Testis (tissue), 3 donors: ENCODE results near the gene HERPUD2. TPM values are rescaled to one million over a fixed set of nuclear protein-coding genes. Genes with fewer than 3 reads are reported as not detected.

ENCODE experiments used
- DNase-seq: peaks from one replicate; pipeline ENCODE4 v3.0.0-alpha.2; 2019
- H3K27ac ChIP-seq, 2 donors: fragments of 200-600 bp; sonication (generic); one replicate each; pipeline ENCODE4 v1.5.1; 2019
- H3K27me3 ChIP-seq: fragments of 200-600 bp; sonication (generic); one replicate; pipeline ENCODE4 v1.5.1; 2019
- H3K36me3 ChIP-seq: fragments of 200-600 bp; sonication (generic); one replicate; pipeline ENCODE4 v1.5.1; 2017; ENCODE audit warnings: low read depth; ENCODE audit errors: missing control alignments
- H3K4me1 ChIP-seq: fragments of 200-600 bp; sonication (generic); one replicate; pipeline ENCODE4 v1.5.1; 2019
- H3K4me3 ChIP-seq, 2 donors: fragments of 200-600 bp; sonication (generic); one replicate each; pipeline ENCODE4 v1.5.1; 2017 to 2019
- H3K9me3 ChIP-seq: fragments of 200-600 bp; sonication (generic); one replicate; pipeline ENCODE4 v1.5.1; 2017
- POLR2A ChIP-seq: fragments of 450-650 bp; IDR thresholded peaks from one replicate; pipeline ENCODE4 v1.6.1; 2017; ENCODE audit warnings: antibody characterized with exemption, mild to moderate bottlenecking, moderate library complexity
- WGBS, 2 donors: methylation state at CpG; one replicate each; pipeline ENCODE4 v1.1.5; 2018; 5-methylcytosine and 5-hydroxymethylcytosine counted together
- intact Hi-C: fragments of 100-400 bp; cut with DNase I; formaldehyde crosslinking; loops from one replicate; pipeline ENCODE4 v1.15.1; 2023; ENCODE audit warnings: low total_unique reads
- polyA plus RNA-seq: library from polyadenylated mRNA; stranded (reverse); fragments of 350-450 nt; fragmentation: Illumina TruSeq; extraction: RNeasy Lipid Tissue Mini Kit (QIAGEN cat#74804); gene quantifications from one replicate; pipeline ENCODE4 v1.2.3, GENCODE V29; 2014; ENCODE audit warnings: low read depth, low replicate concordance; ENCODE audit not compliant: insufficient read depth
- total RNA-seq, 2 donors: library from RNA; depleted of rRNA; stranded (reverse); fragments of >200 nt; gene quantifications; one replicate each; pipeline ENCODE4 v1.2.3, GENCODE V29; 2016
- TF ChIP-seq, protein P1 (sequence below), 3 experiments: fragments of 450-650 bp in 2 of 3; fragments of 200-600 bp in 1 of 3; sonication (generic) in 1 of 3; IDR thresholded peaks; one replicate each; pipeline ENCODE4 v1.5.1; 2016 to 2019; ENCODE audit warnings: antibody characterized with exemption in 3 of 3, mild to moderate bottlenecking in 2 of 3, moderate library complexity in 1 of 3

The HERPUD2 gene
- total and polyA plus RNA-seq, 3 donors from 2014 or later: 51.7 to 78.4 (median 63.5) TPM

DNA sequence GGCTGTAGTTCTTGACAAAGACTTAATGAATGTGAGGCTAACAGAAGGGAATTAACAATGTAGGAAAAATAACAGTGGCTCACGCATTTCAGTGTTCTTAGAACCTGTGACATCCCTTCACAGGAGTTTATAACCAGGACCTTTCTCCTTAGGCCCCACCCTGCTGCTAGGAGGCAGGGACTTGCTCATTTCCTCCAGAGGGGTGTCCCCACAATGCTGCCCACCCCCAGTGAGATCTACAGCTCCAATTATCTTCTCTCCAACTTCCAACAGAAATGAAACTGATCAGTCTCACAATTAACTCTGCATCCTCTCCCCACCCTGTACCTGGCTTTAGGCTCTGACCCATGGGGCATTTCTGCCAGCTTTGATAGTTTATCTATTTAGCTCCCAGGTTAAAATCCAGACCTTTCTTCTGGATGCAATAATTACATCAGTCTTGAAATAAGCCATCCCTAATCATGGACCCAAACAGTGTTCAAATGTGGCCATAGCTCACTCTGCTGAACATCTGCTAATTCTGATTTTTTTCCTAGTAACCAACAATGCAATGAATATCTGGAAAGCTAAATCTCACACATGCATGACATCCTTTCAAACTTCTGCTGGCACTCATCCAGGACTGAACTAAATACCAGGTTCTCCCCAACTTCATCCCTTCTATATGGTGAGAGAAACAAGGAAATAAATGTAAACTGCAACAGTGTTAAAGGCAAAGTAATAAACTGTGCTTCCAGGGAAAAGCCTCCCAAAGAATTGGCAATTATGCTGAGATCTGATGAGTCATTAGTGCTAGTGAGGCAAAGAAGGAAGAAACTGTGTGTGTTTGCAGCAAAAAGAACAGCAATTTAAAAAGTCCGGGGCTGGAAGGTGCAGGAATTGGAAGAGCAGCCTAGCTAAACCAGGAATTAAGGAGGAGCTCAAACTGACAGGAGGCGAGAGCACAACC is 64.6 kb downstream of the HERPUD2 start:
- Histone ChIP-seq H3K4me3 (no peak overlapping the region), H3K9me3 (no peaks in the 10 kb centered on the region), H3K27me3 (no peaks in the 10 kb centered on the region), H3K27ac (no peak overlapping the region), H3K4me1 (no peaks in the 10 kb centered on the region), H3K36me3 (no peaks in the 10 kb centered on the region)
- intact Hi-C loops: no loop called here
- DNase-seq: no peak
- 69 to 76% methylated on average over 3 of the region's 3 CpGs for WGBS, 2 donors
- TF ChIP-seq, protein P1, sequence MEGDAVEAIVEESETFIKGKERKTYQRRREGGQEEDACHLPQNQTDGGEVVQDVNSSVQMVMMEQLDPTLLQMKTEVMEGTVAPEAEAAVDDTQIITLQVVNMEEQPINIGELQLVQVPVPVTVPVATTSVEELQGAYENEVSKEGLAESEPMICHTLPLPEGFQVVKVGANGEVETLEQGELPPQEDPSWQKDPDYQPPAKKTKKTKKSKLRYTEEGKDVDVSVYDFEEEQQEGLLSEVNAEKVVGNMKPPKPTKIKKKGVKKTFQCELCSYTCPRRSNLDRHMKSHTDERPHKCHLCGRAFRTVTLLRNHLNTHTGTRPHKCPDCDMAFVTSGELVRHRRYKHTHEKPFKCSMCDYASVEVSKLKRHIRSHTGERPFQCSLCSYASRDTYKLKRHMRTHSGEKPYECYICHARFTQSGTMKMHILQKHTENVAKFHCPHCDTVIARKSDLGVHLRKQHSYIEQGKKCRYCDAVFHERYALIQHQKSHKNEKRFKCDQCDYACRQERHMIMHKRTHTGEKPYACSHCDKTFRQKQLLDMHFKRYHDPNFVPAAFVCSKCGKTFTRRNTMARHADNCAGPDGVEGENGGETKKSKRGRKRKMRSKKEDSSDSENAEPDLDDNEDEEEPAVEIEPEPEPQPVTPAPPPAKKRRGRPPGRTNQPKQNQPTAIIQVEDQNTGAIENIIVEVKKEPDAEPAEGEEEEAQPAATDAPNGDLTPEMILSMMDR (IDR thresholded peaks at IDR 0.05): no peak
- TF ChIP-seq POLR2A: no peak

DNA sequence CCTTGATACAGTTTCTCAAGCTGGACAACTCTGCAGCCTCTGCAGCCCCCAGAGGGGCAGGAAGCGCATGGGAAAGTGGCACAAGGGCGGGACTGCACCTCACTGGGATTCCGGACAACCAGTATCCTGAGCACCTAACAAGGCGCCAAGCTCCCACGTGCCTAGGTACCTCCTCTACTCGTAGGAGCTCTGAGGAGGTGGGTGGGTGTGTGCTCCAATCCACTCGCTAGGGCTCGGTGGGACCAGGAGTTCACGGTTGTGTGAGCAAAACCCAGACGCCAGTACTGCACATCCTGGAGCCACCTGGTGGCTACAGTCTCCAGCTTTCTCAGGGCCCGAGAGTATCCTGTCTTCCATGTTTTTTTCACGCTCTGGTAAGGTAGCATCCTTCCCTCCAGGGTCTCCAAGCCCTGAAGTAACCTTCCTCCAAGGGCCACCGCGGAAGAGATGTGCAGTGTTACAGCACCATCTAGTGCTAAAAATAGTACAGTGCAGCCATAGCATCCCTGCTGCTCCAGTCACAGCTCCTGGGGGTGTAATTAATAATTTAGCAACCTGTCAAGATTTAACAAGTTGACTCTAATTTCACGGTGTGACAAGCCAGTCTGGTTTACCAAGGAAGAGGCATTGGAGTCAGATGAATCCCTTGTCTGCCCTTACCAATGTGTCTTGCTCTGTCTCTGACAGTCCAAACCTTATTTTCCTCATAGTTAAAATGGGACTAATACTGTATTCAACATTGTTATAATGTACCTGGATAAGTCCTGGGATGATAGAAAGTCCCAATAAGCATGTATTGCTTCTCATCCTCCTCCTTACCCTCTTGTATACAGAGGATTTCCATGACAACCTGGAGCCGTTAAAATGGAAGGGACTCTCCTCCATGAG is 70.4 kb downstream of the HERPUD2 start:
- no peak overlapping the region for H3K27ac ChIP-seq
- no peaks in the 10 kb centered on the region for H3K27me3 ChIP-seq
- H3K4me1 ChIP-seq: peaks cover 7% of the 10 kb centered on the region
- WGBS, 2 donors: 9 to 17% methylated on average over 14 to 16 of the region's 16 CpGs
- intact Hi-C loops: no loop called here
- H3K4me3 ChIP-seq: peak overlapping the region in 1 of 2 donors; percentile 1
- TF ChIP-seq POLR2A: no peak
- TF ChIP-seq, protein P1 (IDR thresholded peaks at IDR 0.05): peak; percentile 43 to 63 (median 62)
- H3K9me3 ChIP-seq: no peaks in the 10 kb centered on the region
- peak; percentile 57 for DNase-seq
- H3K36me3 ChIP-seq: no peaks in the 10 kb centered on the region

DNA sequence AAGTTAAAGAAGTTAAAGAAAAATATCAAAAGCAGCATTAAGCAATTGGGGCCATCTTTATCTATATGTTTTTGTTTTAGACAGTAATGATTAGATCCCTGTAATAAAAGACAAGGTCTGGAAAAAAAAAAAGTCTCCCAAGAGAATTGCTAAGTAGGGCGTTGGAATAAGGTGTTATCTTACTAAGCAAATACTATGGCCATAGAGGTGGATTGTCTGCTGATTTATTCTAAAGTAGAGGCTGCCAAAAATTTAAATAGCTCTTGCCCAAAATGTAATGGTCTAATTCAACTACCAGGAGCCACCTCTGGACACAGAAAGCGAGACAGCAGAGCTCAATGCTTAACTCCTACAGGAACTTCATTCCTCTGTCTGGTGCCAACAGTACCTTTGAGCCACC is 71.6 kb downstream of the HERPUD2 start:
- Histone ChIP-seq H3K4me1 (peaks cover 7% of the 10 kb centered on the region), H3K36me3 (no peaks in the 10 kb centered on the region), H3K4me3 (no peak overlapping the region), H3K27me3 (no peaks in the 10 kb centered on the region), H3K27ac (no peak overlapping the region), H3K9me3 (no peaks in the 10 kb centered on the region)
- DNase-seq: no peak
- no peak for TF ChIP-seq POLR2A
- TF ChIP-seq, protein P1 (IDR thresholded peaks at IDR 0.05): no peak
- 46 to 59% methylated on average over 2 of the region's 2 CpGs for WGBS, 2 donors
- intact Hi-C loops: no loop called here

DNA sequence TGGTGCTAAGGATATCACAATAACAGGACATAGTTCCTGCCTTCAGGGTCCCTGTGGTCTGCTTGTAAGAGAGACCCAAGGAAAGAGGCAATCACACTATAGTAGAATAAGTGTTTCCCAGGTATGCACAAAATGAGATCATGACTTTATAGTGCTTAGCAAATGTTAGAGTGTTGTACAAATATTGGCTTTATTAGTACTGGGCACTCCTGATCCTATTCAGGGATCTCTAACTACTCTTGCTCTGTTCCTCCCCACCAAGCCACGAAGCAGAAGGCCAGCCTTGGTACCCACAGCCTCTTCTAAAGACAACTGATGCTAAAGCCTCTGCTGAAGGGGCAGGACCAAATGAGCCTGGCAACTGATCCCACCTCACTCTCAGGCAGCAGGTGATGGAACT is 75.1 kb downstream of the HERPUD2 start:
- no peak for DNase-seq
- Histone ChIP-seq H3K9me3 (no peaks in the 10 kb centered on the region), H3K4me1 (peaks cover 7% of the 10 kb centered on the region), H3K36me3 (no peaks in the 10 kb centered on the region), H3K27me3 (no peaks in the 10 kb centered on the region), H3K27ac (no peak overlapping the region), H3K4me3 (no peak overlapping the region)
- intact Hi-C loops: no loop called here
- WGBS, 2 donors: 95 to 100% methylated on average over 1 of the region's 1 CpG
- no peak for TF ChIP-seq POLR2A
- TF ChIP-seq, protein P1 (IDR thresholded peaks at IDR 0.05): no peak
